HEK293 (cell line): ENCODE results near the gene FYB1.

Source experiments
- AEBP2 ChIP-seq: fragments of 450-650 bp; formaldehyde crosslinking; IDR thresholded peaks from 2 replicates; pipeline ENCODE4 v1.5.1; 2016; ENCODE audit warnings: missing biosample characterization, missing genetic modification characterization, borderline replicate concordance
- ATF2 ChIP-seq: fragments of 450-650 bp; formaldehyde crosslinking; IDR thresholded peaks from 2 replicates; pipeline ENCODE4 v1.5.1; 2016; ENCODE audit warnings: missing biosample characterization, missing genetic modification characterization, low read depth
- PRDM1 ChIP-seq: fragments of 450-650 bp; formaldehyde crosslinking; IDR thresholded peaks from 2 replicates; pipeline ENCODE4; 2016; ENCODE audit warnings: missing biosample characterization, missing genetic modification characterization
- PRDM2 ChIP-seq: fragments of 450-650 bp; formaldehyde crosslinking; IDR thresholded peaks from 2 replicates; pipeline ENCODE4 v1.5.1; 2016; ENCODE audit warnings: missing biosample characterization, missing genetic modification characterization, borderline replicate concordance
- ZBTB11 ChIP-seq: fragments of 450-650 bp; formaldehyde crosslinking; conservative IDR thresholded peaks from 2 replicates; pipeline ENCODE4 v1.5.1; 2016; ENCODE audit warnings: low read depth, missing biosample characterization, missing genetic modification characterization
- ZBTB17 ChIP-seq: fragments of 450-650 bp; formaldehyde crosslinking; IDR thresholded peaks from 2 replicates; pipeline ENCODE4 v1.5.1; 2016; ENCODE audit warnings: missing biosample characterization, missing genetic modification characterization
- ZBTB49 ChIP-seq: fragments of 450-650 bp; formaldehyde crosslinking; IDR thresholded peaks from 2 replicates; pipeline ENCODE4 v1.5.1; 2016; ENCODE audit warnings: missing biosample characterization, missing genetic modification characterization, low read depth
- ZNF155 ChIP-seq: fragments of 450-650 bp; formaldehyde crosslinking; IDR thresholded peaks from 2 replicates; pipeline ENCODE4 v1.5.1; 2016; ENCODE audit warnings: missing biosample characterization, missing genetic modification characterization
- ZNF292 ChIP-seq: fragments of 450-650 bp; formaldehyde crosslinking; IDR thresholded peaks from 2 replicates; pipeline ENCODE4 v1.5.1; 2016; ENCODE audit warnings: low read depth, missing biosample characterization, missing genetic modification characterization, borderline replicate concordance
- ZNF37A ChIP-seq: fragments of 450-650 bp; IDR thresholded peaks from 2 replicates; pipeline ENCODE4 v1.5.1; 2018; ENCODE audit warnings: missing biosample characterization, missing genetic modification characterization
- ZNF629 ChIP-seq: fragments of 450-650 bp; formaldehyde crosslinking; IDR thresholded peaks from 2 replicates; pipeline ENCODE4 v1.5.1; 2017; ENCODE audit warnings: missing biosample characterization, missing genetic modification characterization
- ZSCAN18 ChIP-seq: fragments of 450-650 bp; formaldehyde crosslinking; IDR thresholded peaks from 2 replicates; pipeline ENCODE4 v1.5.1; 2016; ENCODE audit warnings: missing biosample characterization, missing genetic modification characterization

Gene FYB1

GRCh38 chr5:39076757-39077728 lies 142.3 kb downstream of the FYB1 start (continued):
- TF ChIP-seq ZBTB11 (tag by site-specific recombination) (no peak), ATF2 (tag by site-specific recombination) (no peak), ZNF155 (tag by site-specific recombination) (no peak), PRDM1 (0 out of 2 replicates have a peak, but pooled peaks have one; percentile 21), ZBTB17 (tag by site-specific recombination) (no peak), ZSCAN18 (tag by site-specific recombination) (no peak), ZNF292 (no peak), AEBP2 (tag by site-specific recombination) (no peak), ZNF629 (peak; percentile 60), ZBTB49 (tag by site-specific recombination) (no peak), PRDM2 (tag by site-specific recombination) (no peak), ZNF37A (tag by site-specific recombination) (0 out of 2 replicates have a peak, but pooled peaks have one; percentile 15)
